ENCODE measurements around the gene BPIFA2.

DNA sequence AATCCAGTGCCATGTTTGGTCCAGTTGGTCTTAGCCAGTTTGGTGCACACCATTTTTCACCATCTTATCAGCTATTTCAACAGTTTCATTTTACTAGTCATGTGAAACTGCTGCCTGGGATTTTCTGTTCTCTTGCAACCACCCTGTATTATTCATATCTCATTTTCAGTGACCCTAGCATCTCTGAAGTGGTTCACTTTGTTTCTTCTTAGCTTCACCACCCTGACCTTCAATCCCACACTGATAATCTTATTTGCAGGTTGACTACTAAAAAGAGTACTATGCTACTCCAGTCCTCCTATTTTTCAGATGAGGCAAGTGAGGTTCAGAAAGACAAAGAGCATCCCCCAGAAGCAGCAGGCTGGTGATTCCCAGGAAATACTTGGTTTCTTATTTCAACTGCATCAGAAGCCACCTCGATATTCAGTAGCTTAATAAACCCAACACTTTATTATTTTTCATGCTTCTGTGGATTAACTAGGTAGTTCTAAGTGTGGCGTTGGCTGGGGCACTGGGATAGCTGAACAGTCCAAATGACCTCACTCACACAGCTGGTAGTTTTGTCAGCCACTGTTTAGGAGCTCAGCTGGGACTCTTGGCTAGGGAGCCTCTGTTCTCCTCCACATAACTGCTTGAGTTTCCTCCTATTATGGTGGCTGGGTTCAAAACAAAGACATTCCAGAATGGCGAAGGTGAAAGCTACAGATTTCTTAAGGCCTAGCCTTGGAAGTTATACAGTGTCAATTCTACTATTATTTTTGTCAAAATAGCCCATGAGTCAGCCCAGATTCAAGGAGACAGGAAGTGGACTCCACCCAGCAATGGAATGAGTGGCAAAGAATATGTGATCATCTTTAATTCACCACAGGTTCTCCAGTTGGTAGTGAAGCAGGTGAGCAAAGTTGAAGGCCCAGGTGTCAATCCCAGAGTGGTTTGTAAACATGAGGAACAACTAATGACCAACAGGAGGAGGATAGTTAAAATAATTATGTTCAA, 47.9 kb upstream of the BPIFA2 start:
- TF ChIP-seq, protein P1, sequence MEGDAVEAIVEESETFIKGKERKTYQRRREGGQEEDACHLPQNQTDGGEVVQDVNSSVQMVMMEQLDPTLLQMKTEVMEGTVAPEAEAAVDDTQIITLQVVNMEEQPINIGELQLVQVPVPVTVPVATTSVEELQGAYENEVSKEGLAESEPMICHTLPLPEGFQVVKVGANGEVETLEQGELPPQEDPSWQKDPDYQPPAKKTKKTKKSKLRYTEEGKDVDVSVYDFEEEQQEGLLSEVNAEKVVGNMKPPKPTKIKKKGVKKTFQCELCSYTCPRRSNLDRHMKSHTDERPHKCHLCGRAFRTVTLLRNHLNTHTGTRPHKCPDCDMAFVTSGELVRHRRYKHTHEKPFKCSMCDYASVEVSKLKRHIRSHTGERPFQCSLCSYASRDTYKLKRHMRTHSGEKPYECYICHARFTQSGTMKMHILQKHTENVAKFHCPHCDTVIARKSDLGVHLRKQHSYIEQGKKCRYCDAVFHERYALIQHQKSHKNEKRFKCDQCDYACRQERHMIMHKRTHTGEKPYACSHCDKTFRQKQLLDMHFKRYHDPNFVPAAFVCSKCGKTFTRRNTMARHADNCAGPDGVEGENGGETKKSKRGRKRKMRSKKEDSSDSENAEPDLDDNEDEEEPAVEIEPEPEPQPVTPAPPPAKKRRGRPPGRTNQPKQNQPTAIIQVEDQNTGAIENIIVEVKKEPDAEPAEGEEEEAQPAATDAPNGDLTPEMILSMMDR (optimal IDR thresholded peaks at IDR 0.05 in 1 of 3, IDR thresholded peaks at IDR 0.05 in 1 of 3, conservative IDR thresholded peaks at IDR 0.05 in 1 of 3; ENCODE audit: extremely low read depth in 1 of 3, insufficient read depth in 2 of 3, low read length in 3 of 3), result no peak
- no peak for TF ChIP-seq EZH2 (IDR thresholded peaks at IDR 0.05; ENCODE audit: low read length)
